Ramos (cell line): ENCODE measurements around the gene SPECC1.
"Not testable (repeated sequence)": the region's sequence is repeated elsewhere in the genome, so short reads cannot be mapped to it uniquely, and the experiment has no call there.

Source experiments
- in situ Hi-C: fragments of 300-500 bp; cut with MboI; formaldehyde crosslinking; loops from one replicate; pipeline ENCODE4 v1.14.3; 2022; ENCODE audit warnings: low sequenced_read_pairs; ENCODE audit not compliant: unreplicated experiment

Gene SPECC1

DNA sequence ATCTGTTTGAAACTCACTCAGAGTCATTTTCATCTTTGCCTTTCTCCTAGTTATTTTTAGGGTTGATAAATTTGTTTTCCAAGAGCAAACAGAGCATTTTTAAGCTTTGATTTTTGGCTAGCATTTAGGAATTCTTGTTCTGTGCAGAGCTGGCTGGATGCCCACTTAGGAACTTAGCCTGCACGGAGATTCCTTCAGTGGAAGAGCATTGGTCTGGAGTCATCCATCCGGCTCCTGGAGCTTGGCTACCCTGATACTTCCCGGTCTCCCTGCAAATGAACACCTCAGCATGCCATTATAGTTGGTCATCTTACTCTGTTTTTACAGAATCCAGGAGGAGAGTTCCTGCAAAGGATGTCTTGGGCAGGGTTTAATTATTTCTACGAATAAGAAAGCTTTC, 57.1 kb downstream of the SPECC1 start:
- in situ Hi-C loops, result no loop called here

DNA sequence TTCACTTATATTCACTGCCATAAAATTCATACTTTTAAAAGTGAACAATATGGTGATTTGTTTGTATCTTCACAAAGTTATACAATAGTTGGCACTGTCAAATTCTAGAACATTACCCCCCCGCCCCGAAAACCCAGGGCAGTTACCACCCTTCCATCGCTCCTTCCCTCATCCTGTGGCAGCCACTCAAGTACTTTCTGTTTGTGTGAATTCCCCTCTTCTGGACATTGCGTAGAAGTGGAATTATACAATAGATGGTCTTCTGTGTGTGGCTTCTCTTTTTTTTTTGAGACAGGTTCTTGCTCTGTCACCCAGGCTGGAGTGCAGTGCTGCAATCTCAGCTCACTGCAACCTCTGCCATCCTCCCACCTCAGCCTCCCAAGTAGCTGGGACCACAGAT, 58.6 kb downstream of the SPECC1 start:
- in situ Hi-C loops, result no loop called here

DNA sequence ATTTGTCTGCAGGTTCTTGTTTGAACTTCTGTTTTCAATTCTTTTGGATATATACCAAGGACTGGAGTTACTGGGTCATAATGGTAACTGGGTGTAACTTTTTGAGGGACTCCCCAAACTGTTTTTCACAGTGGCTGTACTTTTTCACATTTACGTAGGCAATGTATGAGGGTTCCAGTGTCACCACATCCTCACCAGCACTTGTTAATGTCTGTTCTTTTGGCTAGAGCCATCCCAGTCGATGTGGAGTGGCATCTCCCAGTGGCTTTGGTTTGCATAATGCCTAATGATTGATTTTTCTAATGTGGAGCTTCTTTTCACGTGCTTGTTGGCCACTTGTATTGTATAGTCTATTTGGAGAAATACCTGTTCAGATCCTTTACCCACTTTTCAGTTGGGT, 59.3 kb downstream of the SPECC1 start:
- in situ Hi-C loops, result no loop called here

DNA sequence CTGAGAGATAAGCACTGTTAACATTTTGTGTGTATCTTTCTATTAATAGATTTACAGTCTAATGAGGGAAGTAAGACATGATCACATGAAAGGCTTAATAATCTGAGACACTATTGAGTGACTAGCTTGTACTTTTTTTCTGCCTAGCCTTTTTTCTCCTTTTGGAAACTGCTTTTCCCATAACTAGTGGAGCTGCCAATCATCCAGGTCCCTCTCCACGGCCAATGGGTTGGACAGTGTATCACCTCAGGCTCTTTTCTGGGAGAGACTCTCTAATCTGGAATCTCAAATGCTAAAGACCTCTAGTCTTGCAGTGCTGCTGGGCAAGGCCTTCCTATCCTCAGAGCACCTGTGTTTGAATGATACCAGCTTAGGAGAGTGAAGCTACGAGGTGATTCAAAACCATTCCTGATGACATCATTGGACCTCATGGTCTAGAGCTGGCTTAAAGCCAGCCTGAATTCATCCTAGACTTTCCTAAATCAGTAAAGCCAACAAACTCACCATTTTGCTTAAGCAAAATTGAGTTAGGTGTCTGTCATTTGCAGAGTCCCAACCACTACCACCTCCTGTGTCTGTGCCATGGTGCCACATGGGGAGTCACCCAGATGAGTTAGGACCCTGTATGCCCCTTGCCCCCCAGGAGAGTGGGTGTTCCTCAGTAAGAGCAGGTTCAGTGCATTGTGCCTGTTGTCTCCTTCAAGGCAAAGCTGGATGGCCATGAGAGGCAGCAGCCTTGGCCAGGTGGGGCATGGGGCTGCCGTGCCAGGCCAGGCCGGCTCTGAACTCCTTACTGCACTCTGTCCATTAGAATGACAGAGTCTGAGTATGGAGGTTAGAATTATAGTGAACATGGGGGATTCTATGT, 62.9 kb downstream of the SPECC1 start:
- in situ Hi-C loops, result no loop called here

DNA sequence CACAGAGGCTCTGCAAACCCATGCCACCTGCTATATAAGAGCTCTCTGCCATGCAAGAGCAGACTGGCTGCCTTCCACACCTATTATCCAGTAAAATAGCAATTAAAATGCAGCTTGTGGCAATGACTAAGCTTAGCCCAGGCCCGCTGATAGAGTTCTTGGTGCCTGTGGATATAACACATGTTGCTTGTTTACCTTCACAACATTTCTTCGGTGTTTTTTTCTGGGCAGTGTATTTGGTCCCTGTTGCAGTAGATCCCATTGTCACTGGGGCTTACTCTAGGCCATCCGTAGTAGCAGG, 63.5 kb downstream of the SPECC1 start:
- in situ Hi-C loops, result no loop called here

DNA sequence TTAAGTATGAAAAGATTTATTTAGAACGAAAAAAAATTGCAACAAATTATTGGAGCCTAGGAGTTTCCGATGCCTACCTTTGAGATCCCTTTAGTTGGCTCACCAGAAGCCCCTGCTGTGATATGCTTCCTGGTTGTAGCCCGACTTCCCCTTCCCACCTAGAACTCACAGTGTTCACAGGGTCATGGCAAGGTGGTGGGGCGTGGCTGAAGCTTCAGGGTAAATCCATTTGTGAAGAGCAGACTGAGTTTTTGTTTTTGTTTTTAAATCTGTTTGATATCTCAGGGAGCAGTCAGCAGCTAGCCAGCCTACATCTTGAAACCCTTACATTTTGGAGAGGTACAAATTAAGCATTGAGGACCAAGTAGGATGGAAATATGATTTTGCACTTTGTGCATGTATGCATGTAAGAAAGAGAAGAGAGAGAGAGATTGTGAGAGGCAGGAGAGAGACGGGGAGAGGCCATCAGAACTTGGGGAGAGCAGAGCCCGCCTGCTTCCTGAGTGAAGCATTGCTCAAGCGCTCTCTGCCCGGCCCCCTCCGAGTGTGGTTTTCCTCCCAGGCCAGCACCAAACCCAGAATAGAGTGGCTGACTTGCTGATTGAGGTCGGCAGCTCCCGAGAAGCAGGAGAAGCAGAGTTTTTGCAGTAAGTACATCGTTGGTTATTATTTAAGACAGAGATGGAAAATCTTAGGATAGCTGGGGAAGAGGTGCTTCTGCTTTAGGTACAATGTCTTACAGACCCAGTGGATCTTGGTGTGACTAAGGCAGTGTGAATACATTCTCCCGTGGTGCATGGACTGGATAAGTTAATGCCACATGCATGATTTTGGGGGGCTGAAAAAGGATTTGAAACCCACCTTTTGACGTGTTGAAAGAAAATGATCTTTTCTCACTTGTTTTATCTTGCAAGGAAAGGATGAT, 64.2 kb downstream of the SPECC1 start:
- in situ Hi-C loops, result no loop called here

DNA sequence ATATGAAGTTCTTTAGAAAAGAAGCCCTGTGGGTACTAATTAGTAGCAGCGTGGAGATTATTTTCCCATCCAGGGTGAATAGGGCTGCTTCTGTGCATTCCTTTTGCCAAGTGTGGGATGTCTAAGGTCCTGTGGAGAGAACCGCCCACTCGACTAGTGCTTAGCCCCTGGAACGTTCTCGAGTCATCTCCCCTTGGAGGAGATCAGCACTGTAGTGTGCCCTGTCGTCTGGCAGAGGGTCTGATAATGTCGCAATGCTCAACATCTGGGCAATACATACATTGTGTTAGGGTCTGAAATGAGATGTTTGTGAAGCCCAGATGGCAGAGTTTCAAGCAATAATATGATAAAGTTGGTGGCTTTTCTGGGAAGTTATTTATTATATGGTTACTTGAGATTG, 64.8 kb downstream of the SPECC1 start:
- in situ Hi-C loops, result no loop called here

DNA sequence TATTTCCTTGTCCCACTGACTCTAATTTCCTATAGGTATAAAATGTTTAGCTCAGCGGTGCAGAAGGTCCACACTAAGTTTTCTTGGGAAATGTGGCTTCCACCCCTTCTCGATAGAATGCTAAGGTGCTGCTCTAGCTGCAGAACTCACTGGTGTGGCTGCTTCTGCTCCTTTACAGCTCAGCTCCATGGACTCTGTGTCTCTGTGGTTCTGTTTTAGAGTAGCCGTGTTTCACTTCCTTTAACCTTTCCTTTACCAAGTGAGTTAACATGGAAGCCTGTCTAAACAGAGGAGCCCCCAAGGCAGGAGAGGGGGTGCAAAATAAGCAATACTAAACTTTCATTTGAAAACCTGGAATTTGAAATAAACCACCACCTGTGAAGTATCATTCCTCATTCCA, 65.3 kb downstream of the SPECC1 start:
- in situ Hi-C loops, result no loop called here

DNA sequence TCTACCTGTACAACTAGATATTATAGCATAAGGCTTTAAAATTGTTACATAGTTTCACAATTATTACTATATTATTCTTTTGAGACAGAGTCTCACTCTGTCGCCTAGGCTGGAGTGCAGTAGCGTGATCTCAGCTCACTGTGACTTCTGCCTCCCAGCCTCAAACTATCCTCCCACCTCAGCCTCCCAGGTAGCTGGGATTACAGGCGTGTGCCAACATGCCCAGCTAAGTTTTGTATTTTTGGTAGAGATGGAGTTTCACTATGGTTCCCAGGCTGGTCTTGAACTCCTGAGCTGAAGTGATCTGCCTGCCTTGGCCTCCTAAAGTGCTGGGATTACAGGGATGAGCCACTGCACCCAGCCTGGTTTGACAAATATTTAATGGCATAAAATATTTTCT, 67.0 kb downstream of the SPECC1 start:
- in situ Hi-C loops, result not testable (repeated sequence)

DNA sequence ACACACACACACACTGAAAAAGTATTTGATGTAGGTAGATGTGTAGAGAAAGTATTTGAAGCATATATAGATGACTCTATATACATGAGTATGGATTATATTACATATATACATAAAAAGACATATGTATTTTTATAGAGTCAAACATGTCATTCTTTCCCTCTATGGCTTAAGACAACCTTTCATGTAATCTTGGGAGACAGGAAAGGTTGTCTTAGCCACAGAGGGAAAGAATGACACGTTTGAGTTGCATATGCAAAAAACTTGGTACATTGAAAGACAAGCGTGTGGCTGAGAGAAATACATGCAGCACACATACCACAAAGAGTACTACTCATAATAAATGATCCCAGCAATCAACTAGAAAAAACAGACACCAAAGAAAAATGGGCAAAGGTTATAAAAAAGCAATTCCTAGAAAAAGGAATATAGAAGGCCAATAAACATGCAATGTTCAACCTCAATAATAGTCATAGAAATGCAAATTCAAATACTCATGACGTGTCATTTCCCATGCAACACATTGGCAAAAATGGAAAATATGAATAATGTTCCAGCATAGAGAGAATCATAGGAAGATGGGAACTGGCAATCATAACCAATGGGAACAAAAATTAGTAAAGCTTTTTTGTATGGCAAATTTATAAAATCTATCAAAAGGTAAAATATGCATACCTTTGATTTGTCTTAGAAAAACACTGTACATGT, 69.0 kb downstream of the SPECC1 start:
- in situ Hi-C loops, result no loop called here

DNA sequence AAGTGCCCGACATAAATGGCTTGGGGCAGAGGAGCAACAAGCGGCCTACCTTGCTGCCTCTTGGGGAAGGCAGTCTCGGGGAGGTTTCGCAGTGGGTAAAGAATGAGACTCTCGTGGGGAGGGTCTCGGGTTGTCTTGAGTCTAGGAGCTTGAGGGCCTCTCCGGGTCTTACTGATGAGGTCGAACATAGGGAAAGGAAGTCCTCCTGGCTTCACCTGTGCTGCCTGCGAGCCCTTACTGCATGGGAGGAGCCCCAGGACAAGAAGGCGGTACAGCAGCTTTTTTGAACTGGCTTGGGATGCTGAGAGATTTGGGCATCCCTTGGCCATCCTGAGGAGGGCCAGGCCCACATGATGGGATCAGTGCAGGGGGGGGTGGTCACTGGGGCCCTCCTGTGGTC, 71.4 kb downstream of the SPECC1 start:
- in situ Hi-C loops, result no loop called here

DNA sequence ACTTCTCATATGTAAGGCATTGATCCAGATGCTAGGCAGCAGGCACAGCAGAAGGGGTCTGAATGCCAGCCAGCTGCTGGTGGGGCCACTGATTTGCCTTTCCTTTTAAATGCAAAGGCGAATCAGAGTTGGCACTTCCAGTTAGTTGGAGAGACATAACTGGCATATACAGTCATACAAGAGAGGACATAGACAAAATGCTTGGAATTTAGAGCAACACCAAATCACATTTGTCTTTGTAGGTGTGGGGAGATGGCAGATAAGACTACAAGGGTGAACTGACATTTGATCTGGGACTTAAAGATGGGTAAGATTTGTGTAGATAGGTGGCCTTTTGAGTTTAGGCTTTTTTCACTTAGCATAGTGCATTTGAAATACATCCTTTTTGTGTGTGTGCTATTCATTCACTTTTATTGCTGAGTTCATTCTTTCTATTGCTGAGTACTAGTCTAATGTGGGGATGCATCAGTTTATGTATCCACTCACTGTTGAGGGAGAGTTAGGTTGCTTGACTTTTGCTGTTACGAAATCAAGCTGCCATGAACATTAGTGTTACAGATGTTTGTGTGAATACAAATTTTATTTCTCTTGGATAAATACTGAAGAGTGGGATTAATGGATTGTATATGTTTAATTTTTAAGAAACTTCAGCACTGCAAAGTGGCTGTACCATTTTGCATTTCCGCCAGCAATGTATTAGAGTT, 74.1 kb downstream of the SPECC1 start:
- in situ Hi-C loops, result no loop called here

DNA sequence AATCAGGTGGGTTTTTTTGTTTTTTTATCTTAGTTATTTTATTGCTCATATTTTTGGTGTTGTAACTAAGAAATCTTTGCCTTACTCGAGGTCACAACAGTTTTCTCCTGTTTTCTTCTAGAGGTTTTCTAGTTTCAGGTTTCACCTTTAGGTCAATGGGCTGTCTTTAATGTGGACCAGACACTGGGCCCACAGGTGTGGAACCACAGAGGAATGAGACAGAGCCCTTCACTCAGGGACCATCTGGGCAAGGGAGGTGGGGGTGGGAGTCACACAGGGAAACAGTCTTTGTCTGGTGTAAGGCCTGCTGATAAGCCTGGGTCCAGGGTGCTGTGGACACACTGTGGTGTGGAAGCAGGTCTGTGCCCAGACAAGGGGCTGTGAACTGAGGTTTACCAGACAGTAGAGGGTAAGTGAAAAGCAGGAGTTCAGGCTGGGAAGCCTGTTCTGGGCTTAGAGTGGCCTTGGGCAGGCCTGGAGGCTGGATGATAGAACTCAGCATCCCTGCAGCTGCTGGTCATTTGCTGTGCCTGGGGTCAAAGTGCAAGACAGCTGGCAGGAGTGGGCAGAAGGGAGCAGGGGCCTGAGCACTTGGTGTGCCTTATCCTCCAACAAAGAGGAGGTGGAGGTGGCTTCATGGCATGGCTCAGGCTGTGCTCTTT, 75.6 kb downstream of the SPECC1 start:
- in situ Hi-C loops, result no loop called here

DNA sequence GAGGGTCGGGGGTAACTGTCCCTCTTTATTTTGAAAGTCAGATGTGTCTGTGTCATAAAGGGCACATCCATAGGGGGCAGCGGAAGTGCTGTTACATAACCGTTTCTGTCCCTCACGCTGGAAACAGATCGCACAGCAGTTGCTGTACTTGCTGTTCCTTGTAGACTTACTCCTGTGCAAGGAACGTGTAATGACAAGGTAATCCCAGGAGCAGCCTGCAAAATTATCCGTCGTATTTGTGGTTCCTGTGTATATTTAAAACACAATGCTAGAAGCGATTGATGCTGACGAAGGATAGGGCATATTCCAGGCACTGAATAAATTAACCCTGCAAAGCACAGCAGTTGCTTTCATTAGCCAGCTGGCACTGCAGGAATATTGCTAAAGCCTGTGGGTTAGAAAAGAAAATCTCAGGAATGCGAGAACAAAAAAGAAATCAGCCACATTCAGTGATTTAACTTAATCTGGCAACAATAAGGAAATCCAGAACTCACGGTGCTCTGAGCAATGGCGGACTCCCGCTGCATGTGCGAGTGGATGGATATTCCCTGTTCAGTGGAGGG, 76.2 kb downstream of the SPECC1 start:
- in situ Hi-C loops, result no loop called here

DNA sequence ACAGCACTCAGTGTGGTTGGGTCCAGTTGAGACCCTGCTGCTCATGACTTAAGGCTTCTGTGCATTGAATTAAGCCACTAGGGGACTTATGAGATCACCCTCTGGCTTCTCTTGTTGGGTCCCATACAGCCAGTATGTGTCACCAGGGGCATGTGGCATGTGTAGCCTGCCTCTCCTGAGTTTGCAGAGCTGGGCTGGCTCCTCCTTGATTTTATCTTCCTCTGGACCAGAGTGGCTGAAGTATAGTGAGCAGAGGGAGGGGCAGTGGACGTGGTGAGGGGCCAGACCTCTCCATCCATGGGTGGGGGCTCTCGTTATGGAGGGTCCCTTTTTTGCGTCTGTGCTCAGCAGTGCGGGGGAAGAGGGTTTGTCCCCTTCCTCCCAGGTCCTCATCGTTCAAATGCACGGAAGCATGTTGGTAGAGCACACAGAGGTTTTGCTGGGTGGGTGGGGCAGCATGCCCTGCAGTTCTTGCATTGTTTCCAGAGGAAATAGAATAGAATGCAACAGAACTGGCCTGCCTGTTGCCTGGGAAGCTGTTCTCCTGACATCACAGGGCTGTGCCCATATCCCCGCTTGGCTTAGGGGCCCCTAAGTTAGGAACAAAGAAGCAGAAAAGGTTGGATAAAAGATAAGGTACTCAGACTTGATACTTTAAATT, 77.4 kb downstream of the SPECC1 start:
- in situ Hi-C loops, result no loop called here

DNA sequence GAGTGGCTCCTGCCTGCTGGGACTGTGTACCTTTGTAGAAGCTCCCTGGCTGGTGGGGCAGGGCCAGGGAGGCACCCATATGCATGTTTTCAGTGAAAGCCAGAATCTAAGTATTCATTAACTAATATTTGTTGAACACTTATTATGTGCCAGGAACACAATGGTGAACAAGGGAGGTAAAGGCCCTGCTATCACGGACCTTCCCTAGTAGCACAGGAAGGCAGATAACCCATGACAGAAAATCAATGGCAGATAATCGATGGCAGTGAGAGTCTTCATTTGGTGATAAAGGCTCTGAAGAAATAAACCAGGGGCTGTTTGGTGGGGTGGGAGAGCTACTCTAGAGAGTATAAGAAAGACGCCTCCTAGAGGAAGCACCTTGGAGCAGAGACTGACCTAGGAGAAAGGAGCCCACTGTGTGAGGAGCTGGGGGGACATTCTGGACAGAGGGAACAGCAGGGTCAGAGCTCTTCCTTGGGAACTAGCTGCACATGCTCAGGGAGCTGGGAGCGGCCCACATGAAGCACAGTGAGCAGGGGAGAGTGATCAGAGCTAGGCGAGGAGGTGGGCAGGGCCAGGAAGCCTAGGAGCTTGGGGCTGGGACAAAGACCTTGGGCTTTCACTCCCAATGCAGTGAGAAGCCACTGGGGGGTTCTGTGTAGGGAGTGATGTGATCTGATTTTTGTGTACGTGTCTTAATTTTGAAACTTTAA, 78.5 kb downstream of the SPECC1 start:
- in situ Hi-C loops, result no loop called here

DNA sequence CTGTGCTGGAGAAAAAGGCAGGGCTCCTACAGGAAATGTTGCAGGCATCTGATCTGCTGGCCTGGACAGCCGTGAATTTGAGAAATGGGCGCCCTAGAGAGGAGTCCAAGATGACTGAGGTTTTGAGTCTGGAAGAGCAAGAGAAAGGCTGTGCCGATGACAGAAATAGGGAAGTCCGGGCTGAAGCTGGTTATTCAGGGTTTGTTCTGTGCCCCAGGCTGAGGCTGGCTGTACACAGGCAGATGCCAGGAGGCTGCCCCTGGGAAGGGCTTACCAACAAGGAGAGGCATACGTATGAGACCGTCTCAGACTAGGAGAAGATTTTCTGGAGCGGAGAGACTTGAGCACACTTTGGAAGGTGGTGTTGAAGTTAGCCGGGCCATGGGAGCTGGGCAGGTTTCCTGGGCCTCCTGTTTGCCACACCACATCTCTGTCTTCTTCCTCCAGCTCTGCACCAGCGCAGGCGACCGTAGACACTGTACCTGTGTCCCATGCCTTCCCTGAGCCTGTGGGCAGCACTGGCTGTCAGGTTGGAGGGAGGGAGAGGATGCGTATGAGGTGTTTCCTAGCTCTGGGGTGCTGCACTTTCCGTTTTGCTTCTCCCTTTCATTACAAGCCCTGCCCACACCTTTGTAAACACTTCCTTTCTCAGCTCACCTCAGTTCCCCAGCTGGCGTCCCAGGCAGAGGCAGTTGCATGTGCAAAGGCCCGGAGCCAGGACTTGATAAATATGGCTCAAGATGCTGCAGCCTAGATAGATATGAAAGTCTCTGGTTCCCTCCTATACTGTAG, 80.8 kb downstream of the SPECC1 start:
- in situ Hi-C loops, result no loop called here
